Erythroblast (primary cell): ENCODE results near the gene TGIF2.

Experiments used
- GATA1 ChIP-seq: IDR thresholded peaks from 2 replicates; pipeline ENCODE4 v1.6.1; 2011; ENCODE audit warnings: low read depth, mild to moderate bottlenecking, control low read depth, low read length, moderate library complexity
- POLR2A ChIP-seq: IDR thresholded peaks from 2 replicates; pipeline ENCODE4 v1.6.1; 2011; ENCODE audit warnings: mild to moderate bottlenecking, low read length

DNA sequence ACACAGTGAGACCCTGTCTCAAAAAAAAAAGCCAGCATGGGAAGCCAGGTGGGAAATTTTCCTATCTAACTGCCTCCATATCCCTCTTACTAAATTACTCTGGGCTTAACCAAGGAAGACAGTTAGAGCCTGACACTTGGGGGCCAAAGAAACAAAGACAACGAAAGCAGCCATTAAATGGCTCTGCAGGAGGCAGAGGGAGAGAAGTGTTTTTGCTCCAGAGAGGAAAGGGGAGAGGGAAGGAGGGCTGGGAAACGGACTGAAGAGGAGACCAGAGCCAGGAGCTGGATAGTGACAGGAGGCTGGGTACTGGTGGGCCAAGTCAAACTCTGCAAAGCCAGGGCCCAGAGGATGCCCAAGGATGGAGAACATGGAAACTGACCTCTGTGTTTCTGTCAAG lies 10.7 kb upstream of the TGIF2 start:
- TF ChIP-seq POLR2A (no peak), GATA1 (no peak)
